Muscle of arm (tissue), 12 donors: Measurements from ENCODE around the gene CENPP. TPM values are rescaled to one million over a fixed set of nuclear protein-coding genes. Genes with fewer than 3 reads are reported as not detected.
"Not testable (repeated sequence)": the region's sequence is repeated elsewhere in the genome, so short reads cannot be mapped to it uniquely, and the experiment has no call there.

ENCODE experiments used
- DNase-seq: peaks from one replicate; pipeline ENCODE4 v3.0.0-alpha.2; 2013
- polyA plus RNA-seq, 12 donors: library from polyadenylated mRNA; unstranded; fragments of 120-200 nt; gene quantifications; one replicate each; pipeline ENCODE4 v1.2.1, GENCODE V29; 2013; ENCODE audit not compliant: insufficient read length in 12 of 12

CENPP gene
- polyA plus RNA-seq, 12 donors = 2.2 to 8.2 (median 5.2) TPM; not detected in 1

DNA sequence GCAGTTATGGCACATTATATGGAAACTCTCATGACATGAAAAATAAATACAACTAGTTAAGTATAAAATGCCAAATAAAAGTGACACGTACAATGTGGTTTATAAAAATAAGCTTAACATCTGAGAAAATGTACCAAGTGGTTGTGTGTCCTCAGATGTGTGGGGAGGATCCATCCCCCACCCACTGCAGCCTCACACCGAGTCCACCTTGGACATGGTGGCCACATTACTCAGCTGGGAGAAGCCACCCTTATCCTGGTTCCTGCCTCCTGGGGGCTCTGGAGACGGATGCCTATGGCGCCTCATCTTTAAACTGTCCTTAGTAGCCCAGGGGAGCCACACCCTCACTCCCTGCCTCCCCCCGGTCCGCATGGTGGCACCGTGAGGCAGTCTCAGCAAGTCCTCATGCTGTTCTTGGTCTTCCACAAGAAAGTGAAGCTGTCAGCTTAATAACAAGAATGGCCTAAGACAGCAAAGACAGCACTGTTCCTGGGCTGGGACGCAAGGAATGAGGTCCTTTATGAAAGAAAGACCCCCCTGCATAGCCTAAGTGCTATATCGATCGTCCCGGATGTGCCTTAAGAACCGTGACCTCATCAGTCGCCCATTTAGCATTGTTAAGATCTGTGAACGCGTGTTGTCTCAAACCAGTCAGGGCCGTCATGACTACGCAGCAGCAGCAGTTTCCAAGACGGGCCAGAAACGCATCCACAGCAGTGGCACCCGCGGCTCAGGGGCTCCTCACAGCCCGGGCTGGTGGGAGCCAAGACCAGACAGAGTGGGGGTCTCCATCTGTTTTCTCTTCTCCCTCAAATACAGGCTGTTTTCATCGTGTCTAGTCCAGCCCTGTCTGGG, 287.7 kb downstream of the CENPP start:
- no peak for DNase-seq

GRCh38 chr9:92614123-92614510, 288.4 kb downstream of the CENPP start:
- no peak for DNase-seq

DNA sequence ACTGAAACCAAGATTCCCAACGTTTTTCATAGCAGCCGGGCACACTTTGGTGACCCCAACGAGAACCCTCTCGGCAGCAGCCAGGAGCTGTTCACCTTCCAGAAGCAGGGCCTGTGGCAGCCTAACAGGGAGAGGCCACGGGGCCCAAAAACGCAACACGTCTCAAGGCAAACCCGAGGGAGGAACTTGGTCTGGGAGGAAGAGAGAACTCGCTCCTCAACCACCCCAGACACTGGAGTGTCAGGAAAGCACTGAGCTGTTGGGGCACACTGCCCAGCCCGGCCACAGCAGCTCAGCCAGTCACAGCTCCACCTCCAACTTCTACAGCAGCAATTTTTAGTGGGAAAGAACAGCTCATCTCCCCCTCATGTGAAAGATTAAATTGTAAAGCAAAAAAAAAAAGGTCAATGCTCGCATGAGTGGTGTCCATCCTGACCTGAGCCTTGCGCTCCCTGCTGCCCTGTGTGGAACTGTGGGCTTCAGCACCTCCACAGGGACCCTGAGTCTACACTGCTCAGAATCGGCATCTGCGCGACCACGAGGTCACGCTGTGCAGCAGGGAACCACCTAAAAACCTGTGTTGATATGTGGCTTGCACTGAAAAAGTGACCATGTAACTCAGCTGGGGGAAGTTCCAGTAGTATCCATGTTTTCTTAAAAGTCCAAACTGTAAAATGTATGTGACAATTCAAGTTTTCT, 289.2 kb downstream of the CENPP start:
- no peak for DNase-seq

DNA sequence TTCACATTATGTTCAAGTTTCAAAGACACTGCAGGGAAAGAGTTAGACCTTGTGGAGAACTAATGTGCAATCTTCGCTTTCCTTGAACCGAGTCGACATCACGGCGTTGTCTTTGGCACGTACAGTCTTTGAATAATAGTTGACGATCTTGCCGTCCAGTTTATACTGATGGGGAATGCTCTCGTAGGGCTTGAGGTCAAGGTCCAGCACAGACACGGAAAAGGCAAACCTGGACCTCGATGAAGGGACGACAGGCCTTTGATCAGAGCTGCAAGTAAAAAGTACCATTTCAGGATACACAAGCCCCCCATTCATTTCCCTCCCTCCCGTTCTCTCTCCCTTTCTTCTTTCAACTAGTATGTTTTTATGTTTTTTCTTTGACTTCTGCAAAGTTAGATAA, 290.0 kb downstream of the CENPP start:
- no peak for DNase-seq

- peak; percentile 77 for DNase-seq
Observed at GRCh38 chr9:92616199-92616641, 290.5 kb downstream of the CENPP start.

DNA sequence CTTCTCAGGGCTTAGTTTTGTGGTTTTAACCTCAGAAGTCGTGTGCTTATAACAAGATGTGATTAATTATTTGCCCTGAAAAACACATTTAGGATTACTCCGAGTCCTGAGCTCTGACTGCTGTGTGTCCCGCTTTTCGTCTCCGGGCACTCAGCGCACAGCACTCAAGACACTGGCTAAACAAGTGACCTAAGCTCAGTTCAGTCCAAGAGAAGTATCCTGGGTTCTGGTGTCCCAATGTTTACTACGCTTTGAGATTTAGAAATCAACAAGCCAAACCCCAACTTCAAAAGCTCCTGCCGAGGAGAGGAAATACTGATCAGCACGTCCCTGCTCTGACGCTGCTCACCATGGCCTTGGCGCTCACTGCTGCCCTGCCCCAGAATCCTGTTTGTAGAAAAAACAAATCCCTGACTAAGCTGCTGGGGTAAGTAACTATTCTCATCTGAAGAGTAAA, 290.9 kb downstream of the CENPP start:
- no peak for DNase-seq

- no peak for DNase-seq
Observed at GRCh38 chr9:92617195-92617813, 291.6 kb downstream of the CENPP start.

GRCh38 chr9:92617951-92618510, 292.3 kb downstream of the CENPP start:
- no peak for DNase-seq

DNA sequence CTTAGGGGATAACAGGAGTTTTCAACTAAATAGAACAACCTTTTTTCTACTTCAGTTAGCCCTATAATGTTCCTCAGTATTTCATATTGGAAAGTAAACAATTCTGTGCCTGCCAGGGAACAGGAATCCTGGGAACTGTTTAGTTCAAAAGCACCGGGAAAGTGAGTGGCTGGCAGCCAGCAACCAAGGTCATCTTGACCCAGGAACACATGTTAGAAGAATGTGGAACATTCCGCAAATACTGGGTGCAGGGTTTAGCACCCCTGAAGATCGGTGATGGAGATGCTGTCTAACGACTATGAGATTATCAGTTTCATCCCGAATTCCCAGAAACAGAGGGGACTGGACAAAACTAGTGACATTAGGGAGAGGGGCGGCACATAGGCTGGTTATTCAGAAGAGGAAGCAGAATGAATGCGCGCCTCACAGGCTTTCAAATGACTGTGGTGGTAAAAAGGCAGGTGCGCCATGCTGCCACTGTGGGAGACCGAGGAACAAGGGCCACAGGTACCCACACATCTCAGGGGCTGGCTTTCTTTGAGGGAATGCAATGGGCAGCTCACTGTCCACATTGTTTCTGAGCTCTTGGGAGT, 293.0 kb downstream of the CENPP start:
- DNase-seq = no peak

DNA sequence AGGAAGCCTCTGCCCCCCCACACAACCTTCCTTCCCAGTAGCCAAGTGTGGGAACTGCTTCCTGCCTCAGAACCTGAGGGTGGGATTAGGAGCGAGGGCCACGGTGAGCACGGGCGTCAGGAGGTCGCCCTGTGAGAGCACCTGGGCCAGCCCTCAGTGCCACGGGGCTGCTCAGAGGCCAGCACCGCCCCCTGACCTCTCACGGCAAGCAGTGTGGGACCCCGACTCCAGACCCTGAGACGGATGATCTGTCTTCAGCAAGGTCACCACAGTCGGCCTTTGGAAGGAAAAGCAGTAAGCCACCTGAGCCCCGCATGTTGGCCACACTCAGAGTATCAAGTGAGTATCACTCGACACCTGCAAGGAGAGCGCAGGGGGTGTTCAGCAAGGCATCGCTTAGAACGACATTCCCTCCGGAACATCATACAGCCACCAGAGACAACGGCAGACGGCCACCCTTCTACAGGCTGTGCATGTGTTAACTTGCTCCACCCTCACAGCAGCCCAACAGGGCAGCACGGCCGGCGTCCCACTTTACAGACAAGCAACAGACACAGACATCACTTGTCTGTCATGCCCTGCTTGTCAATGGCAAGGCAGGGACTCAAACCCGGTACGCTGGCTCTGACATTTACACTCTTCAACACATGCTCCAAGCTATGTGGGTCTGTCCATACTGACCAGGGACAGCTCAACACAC, 294.0 kb downstream of the CENPP start:
- no peak for DNase-seq

- no peak for DNase-seq
Observed at GRCh38 chr9:92620845-92621244, 295.1 kb downstream of the CENPP start.

DNA sequence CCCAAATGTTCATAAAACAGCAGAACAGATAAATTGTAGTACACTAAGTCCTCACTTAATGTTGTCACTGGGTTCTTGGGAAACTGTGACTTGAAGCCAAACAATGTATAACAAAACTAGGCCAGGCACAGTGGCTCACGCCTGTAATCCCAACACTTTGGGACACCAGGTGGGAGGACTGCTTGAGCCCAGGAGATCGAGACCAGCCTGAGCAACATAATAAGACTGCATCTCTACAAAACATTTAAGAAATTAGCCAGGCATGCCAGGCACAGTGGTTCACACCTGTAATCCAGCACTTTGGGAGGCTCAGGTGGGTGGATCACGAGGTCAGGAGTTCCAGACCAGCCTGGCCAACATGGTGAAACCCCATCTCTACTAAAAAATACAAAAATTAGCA, 298.2 kb downstream of the CENPP start:
- DNase-seq = not testable (repeated sequence)

- no peak for DNase-seq
Observed at GRCh38 chr9:92626484-92626883, 300.7 kb downstream of the CENPP start.

- no peak for DNase-seq
Observed at GRCh38 chr9:92627651-92628050, 301.9 kb downstream of the CENPP start.

DNA sequence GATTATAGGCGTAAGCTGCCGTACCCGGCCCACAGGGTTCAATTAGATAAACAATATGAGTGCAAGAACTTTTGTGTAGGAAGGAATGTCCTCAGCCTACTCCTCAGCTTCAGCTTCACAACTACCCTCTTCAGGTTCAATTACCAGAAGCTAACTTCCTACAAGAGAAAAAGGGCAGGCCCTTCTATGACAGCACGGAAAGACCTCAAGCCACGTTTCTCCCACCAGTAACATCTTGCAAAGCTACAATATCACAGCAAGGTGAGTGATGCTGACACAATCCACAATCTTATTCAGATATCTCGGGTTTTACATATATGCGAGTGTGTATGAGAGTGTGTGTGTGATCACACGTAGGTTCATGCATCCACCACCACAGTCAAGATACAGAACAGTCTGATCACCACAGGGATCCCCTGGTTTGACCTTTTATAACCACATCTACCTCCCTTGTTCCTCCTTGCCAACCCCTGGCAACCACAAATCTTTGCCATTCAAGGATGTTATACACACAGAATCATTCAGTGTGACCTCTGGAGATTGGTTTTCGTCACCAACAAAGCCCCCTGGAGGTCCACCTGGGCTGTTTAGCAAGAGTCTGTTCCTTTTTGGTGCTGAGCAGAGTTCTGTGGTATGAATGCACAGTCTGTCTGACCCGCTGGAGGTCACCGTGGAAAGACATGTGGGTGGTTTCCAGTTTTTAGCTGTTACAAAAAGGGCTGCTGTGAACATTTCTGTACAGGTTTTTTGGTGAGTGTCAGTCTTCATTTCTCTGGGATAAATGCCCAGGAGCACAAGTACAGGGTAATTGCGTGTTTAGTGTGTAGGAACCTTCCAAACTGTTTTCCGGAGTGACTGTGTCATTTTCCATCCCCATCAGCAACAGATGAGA, 305.9 kb downstream of the CENPP start:
- DNase-seq = no peak

- DNase-seq = no peak
Observed at GRCh38 chr9:92632641-92633040, 306.9 kb downstream of the CENPP start.

DNA sequence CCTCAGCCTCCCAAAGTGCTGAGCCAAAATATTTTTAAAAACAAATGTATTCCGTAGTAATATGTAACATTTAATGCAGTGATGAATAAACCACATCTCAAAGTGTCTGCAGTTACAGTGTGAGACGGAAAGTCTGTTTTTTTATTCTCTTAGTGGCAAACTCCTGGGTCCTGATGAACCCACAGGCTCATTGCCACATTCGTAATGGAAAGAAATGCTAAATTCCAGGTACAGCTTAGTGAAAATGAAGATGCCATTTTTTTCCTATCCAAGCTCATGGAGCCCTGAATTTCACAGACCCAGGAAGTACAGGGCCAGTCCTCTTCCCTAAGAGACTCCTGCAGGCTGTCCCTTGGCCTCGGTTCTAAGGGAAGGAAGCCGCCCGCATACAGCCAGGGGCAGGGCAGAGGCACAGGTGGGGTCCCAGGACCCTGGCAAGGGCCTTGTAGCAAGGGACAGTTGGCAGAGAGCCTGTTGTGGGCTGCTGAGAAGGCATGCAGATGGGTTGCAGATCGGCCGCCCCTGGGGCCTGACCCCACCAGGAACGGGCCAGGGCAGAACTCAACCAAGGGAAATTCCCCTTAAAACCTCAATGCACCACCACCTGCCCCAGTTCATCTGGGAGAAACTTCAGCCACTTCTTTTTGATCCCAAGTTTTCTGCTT, 308.0 kb downstream of the CENPP start:
- peak; percentile 72 for DNase-seq

- DNase-seq = peak; percentile 89
Observed at GRCh38 chr9:92634712-92635605, 309.2 kb downstream of the CENPP start.
